A549 (cell line): Measurements from ENCODE around the gene CD81. TPM values are rescaled to one million over a fixed set of nuclear protein-coding genes. Genes with fewer than 3 reads are reported as not detected.

ENCODE experiments used
- ATAC-seq, 2 experiments: fragments of 200-7000 bp in 1 of 2; fragments of >200 bp in 1 of 2; cut with Nextera tagmentation in 1 of 2; cut with Tn5 transposase in 1 of 2; 3 replicates each; pipeline versions ENCODE4 v1.8.0 to v1.9.1; 2018 to 2020; ENCODE audit warnings: mild to moderate bottlenecking in 1 of 2, moderate library complexity in 1 of 2
- CTCF ChIA-PET: fragments of 300-600 bp; sonication (Branson Sonifier 250); formaldehyde crosslinking; extraction: SDS; loops from one replicate; lab custom pipeline; 2021; ENCODE audit warnings: antibody characterized with exemption, inconsistent platforms; lab: Yijun Ruan, JAX
- POLR2A ChIA-PET: fragments of 350-600 bp; formaldehyde crosslinking; extraction: SDS; loops from one replicate; lab custom pipeline; 2021; ENCODE audit warnings: antibody characterized with exemption, inconsistent platforms; lab: Yijun Ruan, JAX
- DNase-seq, 2 experiments: peaks; one replicate each; pipeline versions ENCODE4 v3.0.0 to v3.0.0-alpha.2; 2011 to 2016; ENCODE audit warnings: low read depth in 1 of 2, low spot score in 1 of 2
- FAIRE-seq: peaks from 2 replicates; lab custom pipeline; 2011; peaks lifted over from hg19 to GRCh38; lab: Jason Lieb, UNC
- H3K27ac ChIP-seq, 2 experiments: fragments of >200 bp; sonication (Bioruptor Twin); formaldehyde crosslinking; 3 replicates each; pipeline ENCODE4 v1.5.1; 2016 to 2017
- H3K4me1 ChIP-seq: fragments of >200 bp; sonication (Bioruptor Twin); formaldehyde crosslinking; 3 replicates; pipeline ENCODE4 v1.6.1; 2016
- H3K4me2 ChIP-seq: fragments of >200 bp; sonication (Bioruptor Twin); formaldehyde crosslinking; 3 replicates; pipeline ENCODE4 v1.6.1; 2016
- H3K4me3 ChIP-seq: fragments of >200 bp; sonication (Bioruptor Twin); formaldehyde crosslinking; 3 replicates; pipeline ENCODE4 v1.5.1; 2016
- H3K9me3 ChIP-seq: fragments of >200 bp; sonication (Bioruptor Twin); formaldehyde crosslinking; 3 replicates; pipeline ENCODE4 v1.6.1; 2016
- BHLHE40 ChIP-seq: IDR thresholded peaks from 2 replicates; pipeline ENCODE4 v1.6.1; 2012; ENCODE audit warnings: low read depth, low read length, inconsistent platforms
- CTCF ChIP-seq: fragments of >200 bp; sonication (Bioruptor Twin); formaldehyde crosslinking; IDR thresholded peaks from 3 replicates; pipeline ENCODE4 v1.5.1; 2016
- E2F6 ChIP-seq: IDR thresholded peaks from 2 replicates; pipeline ENCODE4 v1.6.1; 2012; ENCODE audit warnings: low read depth, borderline replicate concordance
- EHF ChIP-seq: fragments of 250-450 bp; sonication (Bioruptor Pico); IDR thresholded peaks from 2 replicates; pipeline ENCODE4 v1.5.0; 2020; ENCODE audit warnings: mild to moderate bottlenecking
- ELK1 ChIP-seq: fragments of 150-350 bp; IDR thresholded peaks from 2 replicates; pipeline ENCODE4 v1.6.1; 2014; ENCODE audit warnings: low read depth, mild to moderate bottlenecking, low read length
- EP300 ChIP-seq, 2 experiments: fragments of >200 bp; sonication (Bioruptor Twin); formaldehyde crosslinking; IDR thresholded peaks; 2 replicates in 1 of 2; 3 replicates in 1 of 2; pipeline ENCODE4 v1.6.1; 2016 to 2017
- FOSL2 ChIP-seq, 2 experiments: fragments of 450-650 bp in 1 of 2; fragments of >200 bp in 1 of 2; sonication (Bioruptor Twin) in 1 of 2; formaldehyde crosslinking; IDR thresholded peaks; 2 replicates each; pipeline versions ENCODE4 v1.5.0 to v1.6.1; 2016 to 2020; ENCODE audit warnings: mild to moderate bottlenecking in 1 of 2, moderate library complexity in 1 of 2
- FOXS1 ChIP-seq: fragments of 250-450 bp; sonication (Bioruptor Pico); IDR thresholded peaks from 2 replicates; pipeline ENCODE4 v1.5.0; 2020; ENCODE audit warnings: mild to moderate bottlenecking, moderate library complexity
- HEYL ChIP-seq: fragments of 250-450 bp; sonication (Bioruptor Pico); IDR thresholded peaks from 2 replicates; pipeline ENCODE4 v1.8.0; 2021; ENCODE audit warnings: mild to moderate bottlenecking, moderate library complexity
- HMGXB4 ChIP-seq: fragments of 250-450 bp; sonication (Bioruptor Pico); IDR thresholded peaks from 2 replicates; pipeline ENCODE4 v1.5.0; 2021; ENCODE audit warnings: mild to moderate bottlenecking, moderate library complexity, borderline replicate concordance
- KDM5A ChIP-seq: fragments of 200-600 bp; sonication (generic); IDR thresholded peaks from 2 replicates; pipeline ENCODE4 v1.6.1; 2016; ENCODE audit warnings: antibody characterized with exemption, mild to moderate bottlenecking
- MAFK ChIP-seq: fragments of 450-650 bp; IDR thresholded peaks from 2 replicates; pipeline ENCODE4 v1.6.1; 2014; ENCODE audit not compliant: partially characterized antibody
- MAX ChIP-seq: IDR thresholded peaks from 2 replicates; pipeline ENCODE4 v1.6.1; 2012
- MYC ChIP-seq: IDR thresholded peaks from 2 replicates; pipeline ENCODE4 v1.6.1; 2012; ENCODE audit warnings: mild to moderate bottlenecking, inconsistent platforms, low read length, improper control_type of control experiment, borderline replicate concordance
- NFE2L2 ChIP-seq: fragments of 150-350 bp; conservative IDR thresholded peaks from 2 replicates; pipeline ENCODE4 v1.6.1; 2014; ENCODE audit warnings: low read length
- NR3C1 ChIP-seq: fragments of >200 bp; sonication (Bioruptor Twin); formaldehyde crosslinking; IDR thresholded peaks from 3 replicates; pipeline ENCODE4 v1.6.1; 2017
- PHF8 ChIP-seq: fragments of 200-600 bp; sonication (generic); IDR thresholded peaks from 2 replicates; pipeline ENCODE4 v1.6.1; 2016; ENCODE audit warnings: low read depth, mild to moderate bottlenecking, antibody characterized with exemption, moderate library complexity, borderline replicate concordance
- POLR2A ChIP-seq: IDR thresholded peaks from 2 replicates; pipeline ENCODE4 v1.6.1; 2012; ENCODE audit warnings: mild to moderate bottlenecking, low read length
- RNF2 ChIP-seq: fragments of 200-600 bp; sonication (generic); IDR thresholded peaks from 2 replicates; pipeline ENCODE4 v1.6.1; 2016; ENCODE audit warnings: low read depth, mild to moderate bottlenecking, antibody characterized with exemption, moderate library complexity, borderline replicate concordance
- SREBF2 ChIP-seq: fragments of 450-650 bp; IDR thresholded peaks from 2 replicates; pipeline ENCODE4 v1.6.1; 2014; ENCODE audit warnings: mild to moderate bottlenecking, moderate library complexity
- TFCP2L1 ChIP-seq: fragments of 250-450 bp; sonication (Bioruptor Pico); IDR thresholded peaks from 2 replicates; pipeline ENCODE4 v1.5.0; 2021; ENCODE audit warnings: mild to moderate bottlenecking
- TP53 ChIP-seq: fragments of 250-450 bp; sonication (Bioruptor Pico); IDR thresholded peaks from 2 replicates; pipeline ENCODE4 v1.5.0; 2021; ENCODE audit warnings: mild to moderate bottlenecking, moderate library complexity
- ZFP36 ChIP-seq: fragments of 450-650 bp; IDR thresholded peaks from 2 replicates; pipeline ENCODE4 v1.6.1; 2014; ENCODE audit warnings: borderline replicate concordance; ENCODE audit not compliant: partially characterized antibody
- WGBS: methylation state at CpG from one replicate; pipeline ENCODE4 v1.1.6; 2017; ENCODE audit errors: missing lambda C conversion rate; 5-methylcytosine and 5-hydroxymethylcytosine counted together
- polyA plus RNA-seq, 4 experiments: library from polyadenylated mRNA; depleted of rRNA in 3 of 4; stranded (reverse); fragments of >200 nt; fragmentation: RNase III in 1 of 4; extraction: RNeasy Plus Mini Kit Qiagen cat#74134 plus additional on column Dnase treatment in 1 of 4; gene quantifications; 2 replicates in 3 of 4; 3 replicates in 1 of 4; pipeline ENCODE4 v1.2.3, GENCODE V29; 2011 to 2017

CD81 gene
- polyA plus RNA-seq, 2 of the 4 experiments (the other 2 are of a cell fraction): 125 to 247 TPM

- TF ChIP-seq E2F6 (no peak), NFE2L2 (no peak)
These were observed 48.3 kb upstream of the CD81 start (continued) for GRCh38 chr11:2328656-2329354.

DNA sequence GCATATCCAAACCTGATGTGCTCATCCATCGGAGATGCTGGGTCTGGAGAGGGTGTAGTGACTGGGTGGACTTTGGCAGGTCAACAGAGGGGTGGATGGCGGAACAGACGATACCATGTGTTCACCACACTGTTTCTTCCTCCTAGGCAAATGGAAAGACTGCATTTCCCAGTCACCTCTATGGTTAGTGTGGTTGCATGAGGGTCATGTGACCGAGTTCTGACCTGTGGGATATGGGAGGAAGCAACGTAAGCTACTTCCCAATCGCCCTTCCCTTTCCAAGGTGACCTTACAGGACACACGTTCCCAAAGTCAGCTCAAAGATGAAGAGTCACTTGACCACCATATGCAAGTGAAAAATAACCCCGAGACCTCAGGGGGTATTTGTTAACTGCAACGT is 47.6 kb upstream of the CD81 start:
- no peak for FAIRE-seq
- CTCF ChIA-PET: interaction anchor here (1.6 to 1.9 kb wide), 2 partner anchors 24 to 90 kb away, joined by 4 to 8 read pairs; no protein-coding TSS in a partner anchor
- H3K4me1 ChIP-seq: no peaks in the 10 kb centered on the region

DNA sequence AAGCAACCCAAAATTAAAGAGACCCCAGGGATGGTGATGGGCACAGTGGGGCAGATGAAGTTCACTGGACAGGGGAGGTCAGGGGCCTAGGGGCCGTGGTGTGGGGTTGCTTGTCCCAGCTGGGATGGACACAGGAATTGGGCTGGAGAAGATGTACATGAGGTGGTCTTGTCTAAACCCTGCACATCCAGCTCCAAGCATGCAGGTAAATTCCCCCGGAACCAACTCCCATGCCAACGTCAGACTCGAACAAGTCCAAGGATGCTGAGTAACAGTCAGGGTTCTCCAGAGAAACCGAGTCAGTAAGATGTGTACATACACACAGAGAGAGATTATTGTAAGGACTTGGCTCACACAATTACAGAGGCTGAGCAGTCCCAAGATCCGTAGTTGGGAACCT is 46.4 kb upstream of the CD81 start:
- ChIA-PET POLR2A (no interaction called here), CTCF (no interaction called here)
- no peak overlapping the region for H3K4me3 ChIP-seq
- DNase-seq (no peak), ATAC-seq (no peak), FAIRE-seq (no peak)
- H3K4me1 ChIP-seq: no peaks in the 10 kb centered on the region
- 43% methylated on average over 6 of the region's 6 CpGs for WGBS
- no peaks in the 10 kb centered on the region for H3K9me3 ChIP-seq
- H3K4me2 ChIP-seq: no peak overlapping the region
- no peak overlapping the region for H3K27ac ChIP-seq
- TF ChIP-seq BHLHE40 (no peak), ELK1 (no peak), SREBF2 (no peak), MAFK (no peak), E2F6 (no peak), MAX (no peak), HEYL (CRISPR knock-in tag) (no peak), EHF (no peak), CTCF (no peak), MYC (no peak), TFCP2L1 (CRISPR knock-in tag) (no peak), POLR2A (no peak), TP53 (CRISPR knock-in tag) (no peak), PHF8 (no peak), NR3C1 (no peak)

More for the DNA sequence above, 47.6 kb upstream of the CD81 start:
- TF ChIP-seq RNF2 (no peak), FOXS1 (CRISPR knock-in tag) (no peak), E2F6 (no peak), ELK1 (no peak), KDM5A (no peak), EP300 (IDR thresholded peaks at IDR 0.05) (no peak), FOSL2 (IDR thresholded peaks at IDR 0.05) (no peak), FOSL2 (CRISPR knock-in tag; IDR thresholded peaks at IDR 0.05) (no peak), PHF8 (no peak), HEYL (CRISPR knock-in tag) (no peak), HMGXB4 (CRISPR knock-in tag) (no peak), ZFP36 (no peak)
- POLR2A ChIA-PET: no interaction called here
- 47% methylated on average over 9 of the region's 9 CpGs for WGBS
- no peak for ATAC-seq
- no peak for DNase-seq
- Histone ChIP-seq H3K9me3 (no peaks in the 10 kb centered on the region), H3K4me3 (no peak overlapping the region), H3K27ac (no peak overlapping the region), H3K4me2 (no peak overlapping the region)
